ENCODE data around the gene SLC25A34.

SLC25A34 gene

DNA sequence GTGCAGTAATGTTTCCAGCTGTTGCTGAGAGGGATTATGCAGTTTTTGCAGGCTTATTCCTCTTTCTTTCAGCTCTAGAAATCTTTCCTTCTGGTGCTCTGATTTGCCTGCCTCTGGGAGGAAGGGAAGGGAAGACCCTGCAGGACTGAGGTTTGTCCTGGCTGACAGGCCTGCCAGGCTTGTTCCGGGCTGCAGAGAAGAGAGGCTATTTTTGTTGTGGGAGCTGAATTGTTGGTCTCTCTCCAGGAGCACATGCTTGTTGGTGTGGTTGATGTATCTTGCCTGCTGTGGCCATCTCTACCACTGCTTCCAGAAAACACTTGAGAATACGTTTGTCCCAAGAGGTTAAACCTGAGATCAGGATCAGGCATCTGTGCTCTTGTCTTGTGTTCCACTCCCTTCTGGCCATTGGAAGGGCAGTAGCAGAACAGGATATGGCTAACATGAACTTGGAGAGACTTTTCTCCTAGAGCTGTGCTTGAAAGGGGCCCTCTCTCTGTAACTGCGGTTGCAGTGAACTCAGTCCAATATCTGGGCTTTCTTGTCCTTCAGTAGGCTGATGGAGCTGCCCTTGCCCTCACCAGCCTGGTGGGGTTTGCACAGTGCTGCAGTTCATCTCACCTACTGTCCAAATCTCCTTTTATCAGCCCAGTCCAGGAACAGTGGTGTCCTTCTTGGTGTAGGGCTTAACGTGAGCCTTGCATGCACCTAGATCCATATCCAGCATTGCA lies 21.5 kb upstream of the SLC25A34 start:
- no peak for DNase-seq (ENCODE audit: low read depth in 2 of 2)

- no peak for DNase-seq (ENCODE audit: low read depth in 2 of 2)
Measured at GRCh38 chr1:15717418-15718125, 18.5 kb upstream of the SLC25A34 start.

DNA sequence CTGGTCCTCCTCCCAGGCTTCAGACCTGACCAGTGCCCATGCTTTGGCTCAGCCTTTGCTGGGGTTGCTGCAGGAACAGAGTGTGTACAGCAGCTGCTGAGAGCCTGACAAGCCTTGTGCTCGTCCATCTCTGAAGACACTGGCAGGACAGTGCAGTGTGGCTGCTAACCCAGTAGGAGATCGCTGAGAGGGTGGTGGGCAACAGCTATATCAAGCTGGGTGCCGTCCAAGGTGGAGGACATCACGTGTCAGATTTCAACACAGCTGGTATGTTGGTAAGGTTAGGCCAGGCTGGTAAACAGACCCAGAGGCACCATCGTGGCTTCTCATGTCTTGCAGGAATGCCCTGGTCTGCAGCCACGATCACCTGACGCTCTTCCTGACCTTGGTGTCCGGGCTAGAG lies 17.9 kb upstream of the SLC25A34 start:
- DNase-seq (ENCODE audit: low read depth in 2 of 2), result no peak

DNA sequence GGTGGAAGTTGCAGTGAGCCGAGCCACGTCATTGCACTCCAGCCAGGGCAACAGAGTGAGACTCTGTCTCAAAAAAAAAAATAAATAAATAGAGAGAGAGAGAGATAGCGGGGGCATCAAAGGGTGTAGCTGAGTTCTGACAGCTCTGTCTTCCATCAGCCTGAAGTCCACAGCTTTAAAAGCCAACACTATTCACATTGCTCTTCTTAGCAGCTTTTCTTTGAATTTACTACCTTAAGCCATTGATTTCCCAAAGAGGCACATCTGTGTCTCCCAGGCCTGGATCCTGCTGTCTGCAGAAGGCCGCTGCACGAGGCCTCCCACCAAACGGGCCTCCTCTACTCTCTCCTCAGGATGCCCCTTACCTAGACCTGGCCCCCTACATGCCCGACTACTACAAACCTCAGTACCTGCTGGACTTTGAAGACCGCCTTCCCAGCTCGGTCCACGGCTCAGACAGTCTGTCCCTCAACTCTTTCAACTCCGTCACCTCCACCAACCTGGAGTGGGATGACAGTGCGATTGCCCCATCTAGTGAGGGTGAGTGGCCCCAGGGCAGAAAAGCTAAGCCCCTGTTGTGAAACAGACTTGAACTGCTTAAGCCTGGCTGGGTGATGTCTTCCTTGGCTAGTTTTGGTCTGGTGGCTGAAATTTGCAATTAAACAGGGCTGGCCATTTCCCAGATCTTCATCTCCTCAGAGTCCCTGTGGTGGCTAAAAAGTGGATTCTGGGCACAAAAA lies 16.5 kb upstream of the SLC25A34 start:
- no peak for DNase-seq (ENCODE audit: low read depth in 2 of 2)

GRCh38 chr1:15720861-15721260 lies 15.2 kb upstream of the SLC25A34 start:
- no peak for DNase-seq (ENCODE audit: low read depth in 2 of 2)

DNA sequence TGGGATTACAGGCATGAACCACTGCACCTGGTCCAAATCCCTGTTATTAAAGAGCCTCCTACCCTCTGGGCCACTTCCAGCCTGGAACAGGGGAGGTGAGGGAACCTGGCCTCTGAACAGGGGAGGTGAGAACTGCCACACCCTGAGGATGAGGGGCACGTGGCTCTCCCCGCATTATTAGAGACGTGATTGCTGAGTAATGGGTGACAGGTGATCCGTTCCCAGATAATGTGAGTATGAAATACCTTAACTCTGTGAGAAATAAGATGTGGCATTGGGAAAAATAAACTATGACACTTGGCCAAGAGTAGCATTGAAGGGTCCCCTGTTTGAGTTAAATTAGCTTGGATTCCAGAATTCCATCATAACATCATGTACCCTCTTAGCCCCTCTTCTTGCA lies 13.6 kb upstream of the SLC25A34 start:
- no peak for DNase-seq (ENCODE audit: low read depth in 2 of 2)

GRCh38 chr1:15722836-15723532 lies 13.1 kb upstream of the SLC25A34 start:
- no peak for DNase-seq (ENCODE audit: low read depth in 2 of 2)

DNA sequence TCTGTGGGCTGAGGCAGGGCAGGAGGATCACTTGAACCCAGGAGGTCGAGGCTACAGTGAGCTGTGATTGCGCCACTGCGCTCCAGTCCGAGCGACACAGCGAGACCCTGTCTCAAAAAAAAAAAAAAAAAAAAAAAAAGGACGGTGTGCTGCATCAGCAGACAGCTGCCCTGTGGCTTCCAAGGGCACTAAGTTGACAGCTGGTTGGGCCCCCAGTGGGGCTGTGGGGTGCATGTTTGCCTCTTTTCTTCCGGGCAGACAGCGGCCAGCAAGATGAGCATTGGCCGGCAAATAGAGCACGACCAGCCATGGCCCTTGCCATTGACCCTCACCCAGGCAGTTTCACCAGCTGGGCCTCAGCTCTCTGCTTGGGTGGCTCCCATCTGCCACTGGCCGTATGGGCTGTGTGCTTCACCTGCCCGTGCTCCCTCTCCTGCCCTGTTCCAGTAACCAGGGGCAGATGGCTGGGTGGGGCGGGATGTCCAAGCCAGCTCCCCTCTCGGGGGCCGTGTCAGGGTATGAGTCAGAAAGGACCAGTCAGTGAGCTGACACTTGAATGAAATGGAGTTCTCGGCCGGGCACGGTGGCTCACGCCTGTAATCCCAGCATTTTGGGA lies 12.3 kb upstream of the SLC25A34 start:
- DNase-seq (ENCODE audit: low read depth in 2 of 2), result no peak

GRCh38 chr1:15724949-15725880 lies 10.8 kb upstream of the SLC25A34 start:
- DNase-seq (ENCODE audit: low read depth in 2 of 2), result no peak

DNA sequence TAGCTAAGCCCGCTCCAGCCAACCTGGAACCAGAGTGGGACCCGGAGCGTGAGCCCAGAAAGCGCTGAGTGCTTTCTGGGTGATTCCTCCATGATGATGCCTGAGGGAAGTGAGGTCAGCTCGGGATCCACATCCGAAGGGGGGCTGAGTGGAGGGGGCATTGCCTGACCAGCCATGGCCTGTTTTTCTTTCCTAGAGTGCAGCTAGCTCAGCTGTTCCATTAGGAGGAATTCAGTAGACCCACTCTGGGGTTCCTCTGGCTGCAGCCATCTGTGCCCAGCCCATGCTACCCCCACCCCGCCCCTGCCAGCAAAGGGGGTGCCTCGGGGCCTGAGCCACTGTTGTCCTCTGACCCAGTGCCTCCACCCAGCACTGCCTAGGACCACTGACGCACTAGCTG lies 9.6 kb upstream of the SLC25A34 start:
- no peak for DNase-seq (ENCODE audit: low read depth in 2 of 2)

GRCh38 chr1:15727021-15727420 lies 9.0 kb upstream of the SLC25A34 start:
- DNase-seq (ENCODE audit: low read depth in 2 of 2), result no peak

GRCh38 chr1:15727424-15727823 lies 8.6 kb upstream of the SLC25A34 start:
- no peak for DNase-seq (ENCODE audit: low read depth in 2 of 2)

GRCh38 chr1:15727866-15728534 lies 8.1 kb upstream of the SLC25A34 start:
- DNase-seq (ENCODE audit: low read depth in 2 of 2), result no peak

DNA sequence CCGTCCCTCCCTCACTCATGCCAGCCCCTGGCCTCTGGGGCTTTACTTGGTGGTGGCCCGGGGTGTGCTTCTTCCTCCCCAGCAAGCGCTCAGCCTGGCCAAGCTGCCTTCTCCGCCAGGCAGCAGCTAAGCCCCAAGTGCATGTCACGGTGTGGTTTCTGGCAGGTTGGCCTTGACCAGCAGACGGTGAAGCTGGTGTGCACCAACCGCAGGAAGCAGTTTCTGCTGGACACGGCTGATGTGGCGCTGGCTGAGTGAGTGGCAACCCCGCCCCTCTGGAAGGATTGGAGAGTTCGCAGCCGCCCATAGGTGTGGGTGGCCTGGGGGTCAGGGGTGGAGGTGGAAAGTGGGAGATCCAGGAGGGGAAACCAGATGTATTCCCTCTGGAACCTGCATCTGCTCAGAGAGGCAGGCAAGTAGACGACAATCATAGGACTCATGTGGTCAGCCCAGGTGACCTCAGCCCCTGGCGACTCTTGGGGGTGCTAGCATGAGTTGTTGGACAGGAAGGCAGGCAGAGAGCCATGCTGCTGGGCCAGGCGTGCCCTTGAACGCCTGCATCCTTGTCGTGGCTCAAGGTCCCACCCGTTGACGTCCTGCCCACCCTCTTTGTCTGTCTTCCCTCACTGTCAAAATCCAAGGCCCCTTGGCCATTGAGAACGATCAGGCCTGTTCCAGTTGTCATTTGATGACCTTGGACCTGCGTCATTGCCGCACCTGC lies 7.0 kb upstream of the SLC25A34 start:
- DNase-seq (ENCODE audit: low read depth in 2 of 2), result no peak

DNA sequence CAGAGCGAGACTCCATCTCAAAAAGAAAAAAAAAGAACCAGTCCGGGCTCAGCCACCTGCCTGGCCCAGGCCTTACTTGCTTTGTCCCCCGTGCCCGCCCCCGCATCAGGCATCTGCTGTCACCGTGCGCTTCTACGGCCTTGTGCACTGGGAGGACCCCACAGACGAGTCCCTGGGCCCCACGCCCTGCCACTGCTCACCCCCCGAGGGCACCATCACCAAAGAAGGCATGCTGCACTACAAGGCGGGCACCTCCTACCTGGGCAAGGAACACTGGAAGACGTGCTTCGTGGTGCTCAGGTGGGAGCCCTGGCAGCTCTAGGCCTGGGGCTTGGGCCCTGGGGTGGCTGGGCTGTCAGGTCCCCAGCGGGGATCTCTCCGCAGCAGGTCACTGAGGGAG lies 5.6 kb upstream of the SLC25A34 start:
- no peak for DNase-seq (ENCODE audit: low read depth in 2 of 2)

- no peak for DNase-seq (ENCODE audit: low read depth in 2 of 2)
Measured at GRCh38 chr1:15730936-15731335, 5.1 kb upstream of the SLC25A34 start.

GRCh38 chr1:15731735-15732685 lies 4.0 kb upstream of the SLC25A34 start:
- no peak for DNase-seq (ENCODE audit: low read depth in 2 of 2)

- no peak for DNase-seq (ENCODE audit: low read depth in 2 of 2)
Measured at GRCh38 chr1:15732686-15733081, 3.4 kb upstream of the SLC25A34 start.

Measured in stimulated activated CD4-positive, alpha-beta T cell treated with anti-CD3 and anti-CD28 coated beads, Interleukin-12 subunit alpha, Interleukin-12 subunit beta, amount 100 ng/mL, for 24 hours (primary cell).